WERI-Rb-1 (cell line): ENCODE data around the gene UVRAG.

Experiments used
- DNase-seq: peaks from one replicate; pipeline ENCODE4 v3.0.0-alpha.2; 2020
- H3K27ac ChIP-seq: fragments of 250-450 bp; sonication (Bioruptor Pico); 2 replicates; pipeline ENCODE4 v1.5.1; 2020; ENCODE audit warnings: mild to moderate bottlenecking, moderate library complexity
- H3K27me3 ChIP-seq: fragments of 250-450 bp; sonication (Bioruptor Pico); 2 replicates; pipeline ENCODE4 v1.5.1; 2021; ENCODE audit warnings: mild to moderate bottlenecking, low read depth, moderate library complexity; ENCODE audit not compliant: insufficient read depth, severe bottlenecking
- H3K36me3 ChIP-seq: fragments of 250-450 bp; sonication (Bioruptor Pico); 2 replicates; pipeline ENCODE4 v1.5.1; 2020; ENCODE audit warnings: mild to moderate bottlenecking, moderate library complexity
- H3K4me3 ChIP-seq: 2 replicates; pipeline ENCODE4 v1.5.1; 2011; ENCODE audit warnings: low read depth, mild to moderate bottlenecking, control low read depth, low read length
- H3K9me3 ChIP-seq: fragments of 250-450 bp; sonication (Bioruptor Pico); 2 replicates; pipeline ENCODE4 v1.5.1; 2021; ENCODE audit warnings: mild to moderate bottlenecking, moderate library complexity; ENCODE audit not compliant: severe bottlenecking
- CTCF ChIP-seq: IDR thresholded peaks from 2 replicates; pipeline ENCODE4 v1.5.1; 2011; ENCODE audit warnings: low read depth, mild to moderate bottlenecking, control low read depth, inconsistent platforms, low read length

UVRAG gene

GRCh38 chr11:75781831-75782230 lies 33.2 kb upstream of the UVRAG start:
- TF ChIP-seq CTCF, result no peak

GRCh38 chr11:75782540-75783263 lies 32.3 kb upstream of the UVRAG start:
- Histone ChIP-seq H3K36me3 (no peaks in the 10 kb centered on the region), H3K27ac (no peak overlapping the region), H3K9me3 (no peaks in the 10 kb centered on the region), H3K27me3 (no peaks in the 10 kb centered on the region), H3K4me3 (no peak overlapping the region)
- no peak for TF ChIP-seq CTCF
- DNase-seq, result no peak

More at GRCh38 chr11:75781831-75782230, 33.2 kb upstream of the UVRAG start:
- H3K27me3 ChIP-seq, result no peaks in the 10 kb centered on the region
- no peak overlapping the region for H3K27ac ChIP-seq
- DNase-seq, result no peak
- no peaks in the 10 kb centered on the region for H3K36me3 ChIP-seq
- no peaks in the 10 kb centered on the region for H3K9me3 ChIP-seq
- no peak overlapping the region for H3K4me3 ChIP-seq

GRCh38 chr11:75783416-75784084 lies 31.5 kb upstream of the UVRAG start:
- H3K4me3 ChIP-seq, result no peak overlapping the region
- DNase-seq, result no peak
- H3K36me3 ChIP-seq, result no peaks in the 10 kb centered on the region
- no peaks in the 10 kb centered on the region for H3K27me3 ChIP-seq
- H3K27ac ChIP-seq, result no peak overlapping the region
- H3K9me3 ChIP-seq, result no peaks in the 10 kb centered on the region
- no peak for TF ChIP-seq CTCF

- TF ChIP-seq CTCF, result no peak
- no peak overlapping the region for H3K4me3 ChIP-seq
- H3K36me3 ChIP-seq, result no peaks in the 10 kb centered on the region
- H3K27me3 ChIP-seq, result no peaks in the 10 kb centered on the region
- no peak overlapping the region for H3K27ac ChIP-seq
- no peaks in the 10 kb centered on the region for H3K9me3 ChIP-seq
- DNase-seq, result no peak
Measured at GRCh38 chr11:75784085-75784478, 30.9 kb upstream of the UVRAG start.

GRCh38 chr11:75784506-75784905 lies 30.5 kb upstream of the UVRAG start:
- no peak for DNase-seq
- Histone ChIP-seq H3K36me3 (no peaks in the 10 kb centered on the region), H3K4me3 (no peak overlapping the region), H3K27me3 (no peaks in the 10 kb centered on the region), H3K27ac (no peak overlapping the region), H3K9me3 (no peaks in the 10 kb centered on the region)
- TF ChIP-seq CTCF, result no peak
